NCI-H1694 treated with DMSO at 0.1 percent for 48 hours (cell line): Measurements from ENCODE around the gene IRF1.
"Not testable (repeated sequence)": the region's sequence is repeated elsewhere in the genome, so short reads cannot be mapped to it uniquely, and the experiment has no call there.

Source experiments
- DNase-seq: peaks from one replicate; lab custom pipeline; 2025; lab: John Stamatoyannopoulos, UW

IRF1 gene

GRCh38 chr5:132490484-132491367 is at the start of gene IRF1:
TSS of gene IRF1 (minus strand) at chr5:132490773. CDS start at chr5:132489478, 1,295 bp downstream.
- DNase-seq: peak; percentile 74

- no peak for DNase-seq
These were observed 49.6 kb upstream of the IRF1 start for GRCh38 chr5:132540149-132540548.

- DNase-seq: no peak
These were observed 49.1 kb upstream of the IRF1 start for GRCh38 chr5:132539716-132540115.

GRCh38 chr5:132530946-132531345 is 40.4 kb upstream of the IRF1 start:
- DNase-seq: no peak

GRCh38 chr5:132528866-132529634 is 38.5 kb upstream of the IRF1 start:
- DNase-seq: no peak

GRCh38 chr5:132528021-132528420 is 37.4 kb upstream of the IRF1 start:
- no peak for DNase-seq

GRCh38 chr5:132526974-132527564 is 36.5 kb upstream of the IRF1 start:
- DNase-seq: no peak

- DNase-seq: peak; percentile 48
These were observed 35.9 kb upstream of the IRF1 start for GRCh38 chr5:132526290-132526973.

- DNase-seq: no peak
These were observed 34.7 kb upstream of the IRF1 start for GRCh38 chr5:132525299-132525724.

GRCh38 chr5:132524877-132525276 is 34.3 kb upstream of the IRF1 start:
- not testable (repeated sequence) for DNase-seq

GRCh38 chr5:132522067-132522466 is 31.5 kb upstream of the IRF1 start:
- DNase-seq: not testable (repeated sequence)

GRCh38 chr5:132513618-132514336 is 23.2 kb upstream of the IRF1 start:
- not testable (repeated sequence) for DNase-seq

- DNase-seq: no peak
These were observed 19.5 kb upstream of the IRF1 start for GRCh38 chr5:132510076-132510475.

- DNase-seq: no peak
These were observed 15.6 kb upstream of the IRF1 start for GRCh38 chr5:132506094-132506692.

- DNase-seq: no peak
These were observed 15.1 kb upstream of the IRF1 start for GRCh38 chr5:132505641-132506040.

- DNase-seq: no peak
These were observed 14.2 kb upstream of the IRF1 start for GRCh38 chr5:132504746-132505145.

GRCh38 chr5:132503244-132503643 is 12.7 kb upstream of the IRF1 start:
- DNase-seq: no peak

GRCh38 chr5:132501961-132502931 is 11.7 kb upstream of the IRF1 start:
- no peak for DNase-seq

GRCh38 chr5:132501629-132501956 is 11.0 kb upstream of the IRF1 start:
- no peak for DNase-seq
